AG04449 (cell line): ENCODE data around the gene ANKRD16.

Experiments used
- CTCF ChIA-PET: fragments of 350-600 bp; formaldehyde crosslinking; extraction: SDS; loops from one replicate; lab custom pipeline; 2021; ENCODE audit warnings: antibody characterized with exemption; lab: Yijun Ruan, JAX
- POLR2A ChIA-PET: fragments of 400-600, 350-600 bp; formaldehyde crosslinking; extraction: SDS; loops from one replicate; lab custom pipeline; 2020; ENCODE audit warnings: antibody characterized with exemption, inconsistent platforms; lab: Yijun Ruan, JAX
- DNase-seq: peaks from one replicate; pipeline ENCODE4 v3.0.0-alpha.2; 2010; ENCODE audit warnings: low read depth, low spot score
- H3K4me3 ChIP-seq: 2 replicates; pipeline ENCODE4 v1.5.1; 2011; ENCODE audit warnings: low read depth, mild to moderate bottlenecking, control low read depth, low read length
- CTCF ChIP-seq: IDR thresholded peaks from one replicate; pipeline ENCODE4 v1.5.1; 2011; ENCODE audit warnings: mild to moderate bottlenecking, moderate library complexity, low read length, control low read depth, inconsistent platforms; ENCODE audit not compliant: insufficient read depth; ENCODE audit errors: missing control alignments

Gene ANKRD16

GRCh38 chr10:5898163-5898562 is 8.5 kb upstream of the ANKRD16 start:
- ChIA-PET CTCF (no interaction called here), POLR2A (interaction anchor here (0.7 kb wide), 1 partner anchor 181 kb away, joined by 3 read pairs; no protein-coding TSS in a partner anchor)
- no peak for TF ChIP-seq CTCF
- H3K4me3 ChIP-seq = no peak overlapping the region
- DNase-seq = no peak

GRCh38 chr10:5897504-5897903 is 7.8 kb upstream of the ANKRD16 start:
- H3K4me3 ChIP-seq = no peak overlapping the region
- no peak for DNase-seq
- ChIA-PET CTCF (no interaction called here), POLR2A (no interaction called here)
- TF ChIP-seq CTCF = no peak

GRCh38 chr10:5897053-5897340 is 7.3 kb upstream of the ANKRD16 start:
- CTCF ChIA-PET = no interaction called here
- DNase-seq = no peak
- TF ChIP-seq CTCF = no peak
- H3K4me3 ChIP-seq = no peak overlapping the region
- POLR2A ChIA-PET = no interaction called here

GRCh38 chr10:5896208-5897052 is 6.7 kb upstream of the ANKRD16 start:
- DNase-seq = no peak
- H3K4me3 ChIP-seq = no peak overlapping the region
- ChIA-PET CTCF (no interaction called here), POLR2A (no interaction called here)
- TF ChIP-seq CTCF = no peak

GRCh38 chr10:5895804-5896203 is 6.1 kb upstream of the ANKRD16 start:
- no peak for TF ChIP-seq CTCF
- no peak overlapping the region for H3K4me3 ChIP-seq
- POLR2A ChIA-PET = no interaction called here
- no peak for DNase-seq
- CTCF ChIA-PET = interaction anchor here (2.0 kb wide), 1 partner anchor 22 kb away, joined by 9 read pairs; no protein-coding TSS in a partner anchor

- CTCF ChIA-PET = interaction anchor here (2.0 kb wide), 1 partner anchor 22 kb away, joined by 9 read pairs; no protein-coding TSS in a partner anchor
- no peak for TF ChIP-seq CTCF
These were observed 5.7 kb upstream of the ANKRD16 start for GRCh38 chr10:5895365-5895764.

More at GRCh38 chr10:5895365-5895764, 5.7 kb upstream of the ANKRD16 start:
- POLR2A ChIA-PET = no interaction called here
- DNase-seq = no peak
- H3K4me3 ChIP-seq = no peak overlapping the region
